GM19467 (cell line): ENCODE results near the gene DNAAF9.

Experiments used
- ATAC-seq: cut with Tn5 transposase; IDR thresholded peaks from one replicate; pipeline ENCODE4 v1.9.1; 2021; ENCODE audit warnings: mild to moderate bottlenecking, moderate library complexity; ENCODE audit not compliant: unreplicated experiment

DNAAF9 gene

GRCh38 chr20:3412600-3413392 is 5.3 kb upstream of the DNAAF9 start:
- no peak for ATAC-seq

- ATAC-seq: no peak
These were observed 3.0 kb upstream of the DNAAF9 start for GRCh38 chr20:3410464-3410863.

GRCh38 chr20:3409417-3409816 is 1.9 kb upstream of the DNAAF9 start:
- ATAC-seq: no peak

- peak; percentile 41 for ATAC-seq
These were observed 535 bp upstream of the DNAAF9 start for GRCh38 chr20:3407771-3408637.

- ATAC-seq: no peak
These were observed 909 bp downstream of the DNAAF9 start for GRCh38 chr20:3406481-3407039.

GRCh38 chr20:3405696-3406358 is 1.6 kb downstream of the DNAAF9 start:
- ATAC-seq: no peak

GRCh38 chr20:3405139-3405538 is 2.3 kb downstream of the DNAAF9 start:
- ATAC-seq: no peak

GRCh38 chr20:3404402-3404801 is 3.1 kb downstream of the DNAAF9 start:
- no peak for ATAC-seq

GRCh38 chr20:3403741-3404140 is 3.7 kb downstream of the DNAAF9 start:
- ATAC-seq: no peak

GRCh38 chr20:3402453-3402852 is 5.0 kb downstream of the DNAAF9 start:
- ATAC-seq: no peak

- ATAC-seq: no peak
These were observed 7.0 kb downstream of the DNAAF9 start for GRCh38 chr20:3400260-3401155.

GRCh38 chr20:3398681-3399252 is 8.7 kb downstream of the DNAAF9 start:
- ATAC-seq: no peak

GRCh38 chr20:3396492-3396891 is 11.0 kb downstream of the DNAAF9 start:
- no peak for ATAC-seq

- no peak for ATAC-seq
These were observed 14.7 kb downstream of the DNAAF9 start for GRCh38 chr20:3392756-3393155.

- no peak for ATAC-seq
These were observed 16.6 kb downstream of the DNAAF9 start for GRCh38 chr20:3390759-3391425.

GRCh38 chr20:3383878-3384495 is 23.5 kb downstream of the DNAAF9 start:
- no peak for ATAC-seq

- no peak for ATAC-seq
These were observed 24.6 kb downstream of the DNAAF9 start for GRCh38 chr20:3382836-3383235.

- ATAC-seq: no peak
These were observed 27.0 kb downstream of the DNAAF9 start for GRCh38 chr20:3380228-3381070.
